HepG2 (cell line): ENCODE measurements around the gene ATP6V0D1. TPM values are rescaled to one million over a fixed set of nuclear protein-coding genes. Genes with fewer than 3 reads are reported as not detected.
A peak's percentile ranks its signal among the peaks of the same experiment; 100 is the strongest.

Experiments used
- AHR ChIP-seq: IDR thresholded peaks from 2 replicates; pipeline ENCODE4 v1.6.1; 2018; ENCODE audit warnings: missing genetic modification reagents, missing compliant biosample characterization
- CENPT ChIP-seq: sonication (generic); formaldehyde crosslinking; IDR thresholded peaks from 2 replicates; pipeline ENCODE4 v1.8.0; 2022; ENCODE audit warnings: low read depth, mild to moderate bottlenecking, moderate library complexity, missing genetic modification reagents
- EP300 ChIP-seq, 3 experiments: sonication (generic) in 1 of 3; formaldehyde crosslinking in 1 of 3; IDR thresholded peaks; 2 replicates each; pipeline versions ENCODE4 v1.5.1 to v1.6.1; 2011 to 2020; ENCODE audit warnings: low read depth in 2 of 3, low read length in 2 of 3, borderline replicate concordance in 1 of 3, improper control_type of control experiment in 1 of 3, mild to moderate bottlenecking in 1 of 3, missing genetic modification reagents in 1 of 3, moderate library complexity in 1 of 3
- FOXK1 ChIP-seq: sonication (generic); formaldehyde crosslinking; IDR thresholded peaks from 2 replicates; pipeline ENCODE4 v1.4.0; 2020; ENCODE audit warnings: low read depth, missing genetic modification reagents, borderline replicate concordance
- HMG20A ChIP-seq: IDR thresholded peaks from 2 replicates; pipeline ENCODE4 v1.6.1; 2016; ENCODE audit warnings: borderline replicate concordance
- JARID2 ChIP-seq: sonication (generic); formaldehyde crosslinking; IDR thresholded peaks from 2 replicates; pipeline ENCODE4 v1.8.1; 2023; ENCODE audit warnings: missing genetic modification reagents, inconsistent platforms; ENCODE audit not compliant: insufficient replicate concordance
- KLF11 ChIP-seq: IDR thresholded peaks from 2 replicates; pipeline ENCODE4 v1.6.1; 2016; ENCODE audit warnings: missing compliant biosample characterization
- MIER2 ChIP-seq: IDR thresholded peaks from 2 replicates; pipeline ENCODE4 v1.6.1; 2016; ENCODE audit warnings: missing biosample characterization, missing genetic modification reagents
- SMARCC2 ChIP-seq: fragments of 450-650 bp; IDR thresholded peaks from 2 replicates; pipeline ENCODE4 v1.6.1; 2017; ENCODE audit warnings: antibody characterized with exemption, mild to moderate bottlenecking
- ZFX ChIP-seq: sonication (generic); formaldehyde crosslinking; IDR thresholded peaks from 2 replicates; pipeline ENCODE4 v1.4.0; 2020; ENCODE audit warnings: mild to moderate bottlenecking, low read depth, missing genetic modification reagents, moderate library complexity
- ZKSCAN8 ChIP-seq: IDR thresholded peaks from 2 replicates; pipeline ENCODE4 v1.6.1; 2016; ENCODE audit warnings: borderline replicate concordance, missing genetic modification reagents, missing compliant biosample characterization
- ZNF224 ChIP-seq: sonication (generic); formaldehyde crosslinking; IDR thresholded peaks from 2 replicates; pipeline ENCODE4 v1.5.0; 2020; ENCODE audit warnings: mild to moderate bottlenecking, missing genetic modification reagents
- ZNF484 ChIP-seq: sonication (generic); formaldehyde crosslinking; IDR thresholded peaks from 2 replicates; pipeline ENCODE4 v1.5.1; 2020; ENCODE audit warnings: mild to moderate bottlenecking, low read depth, missing genetic modification reagents, borderline replicate concordance
- ZNF547 ChIP-seq: sonication (generic); formaldehyde crosslinking; IDR thresholded peaks from 2 replicates; pipeline ENCODE4 v1.5.1; 2020; ENCODE audit warnings: mild to moderate bottlenecking, missing genetic modification reagents
- ZNF614 ChIP-seq: IDR thresholded peaks from 2 replicates; pipeline ENCODE4 v1.6.1; 2018; ENCODE audit warnings: missing biosample characterization, missing genetic modification reagents, inconsistent platforms, borderline replicate concordance
- ZNF710 ChIP-seq: sonication (generic); formaldehyde crosslinking; IDR thresholded peaks from 2 replicates; pipeline ENCODE4 v1.5.0; 2020; ENCODE audit warnings: mild to moderate bottlenecking, missing genetic modification reagents, borderline replicate concordance
- ZNF83 ChIP-seq: sonication (generic); formaldehyde crosslinking; IDR thresholded peaks from 2 replicates; pipeline ENCODE4 v1.4.0; 2020; ENCODE audit warnings: missing genetic modification reagents, mild to moderate bottlenecking, borderline replicate concordance
- polyA plus RNA-seq, 8 experiments: library from polyadenylated mRNA; depleted of rRNA in 3 of 8; stranded (reverse) in 7 of 8; unstranded in 1 of 8; fragments of >200 nt; fragmentation: Illumina TruSeq in 4 of 8; extraction: Trizol in 4 of 8; gene quantifications; 2 replicates each; pipeline versions ENCODE4 v1.2.1 to v1.2.3, GENCODE V29; 2011 to 2016; ENCODE audit warnings: low read depth in 4 of 8, missing spikeins in 1 of 8, mixed read lengths in 1 of 8; ENCODE audit not compliant: insufficient read depth in 1 of 8
- total RNA-seq, 5 experiments: library from RNA; depleted of rRNA; stranded (reverse); fragments of >200 nt; fragmentation: Illumina TruSeq; extraction: Trizol; gene quantifications; 2 replicates each; pipeline ENCODE4 v1.2.3, GENCODE V29; 2016; ENCODE audit warnings: low read depth in 1 of 5
- TF ChIP-seq, protein P1 (sequence below): sonication (generic); formaldehyde crosslinking; IDR thresholded peaks from 2 replicates; pipeline ENCODE4 v1.5.0; 2020; ENCODE audit warnings: mild to moderate bottlenecking, missing genetic modification reagents, moderate library complexity
- TF ChIP-seq, protein P2 (sequence below): sonication (generic); formaldehyde crosslinking; IDR thresholded peaks from 2 replicates; pipeline ENCODE4 v1.5.1; 2020; ENCODE audit warnings: mild to moderate bottlenecking, missing genetic modification reagents
- TF ChIP-seq, protein P3 (sequence below): sonication (generic); formaldehyde crosslinking; IDR thresholded peaks from 2 replicates; pipeline ENCODE4 v1.8.0; 2022; ENCODE audit warnings: missing genetic modification reagents, mild to moderate bottlenecking, inconsistent platforms, borderline replicate concordance

ATP6V0D1 gene
- total and polyA plus RNA-seq, 2 of the 13 experiments (the other 11 are each of a cell fraction or from before 2014, with no cell fraction given) = 51.1 to 61.3 TPM

DNA sequence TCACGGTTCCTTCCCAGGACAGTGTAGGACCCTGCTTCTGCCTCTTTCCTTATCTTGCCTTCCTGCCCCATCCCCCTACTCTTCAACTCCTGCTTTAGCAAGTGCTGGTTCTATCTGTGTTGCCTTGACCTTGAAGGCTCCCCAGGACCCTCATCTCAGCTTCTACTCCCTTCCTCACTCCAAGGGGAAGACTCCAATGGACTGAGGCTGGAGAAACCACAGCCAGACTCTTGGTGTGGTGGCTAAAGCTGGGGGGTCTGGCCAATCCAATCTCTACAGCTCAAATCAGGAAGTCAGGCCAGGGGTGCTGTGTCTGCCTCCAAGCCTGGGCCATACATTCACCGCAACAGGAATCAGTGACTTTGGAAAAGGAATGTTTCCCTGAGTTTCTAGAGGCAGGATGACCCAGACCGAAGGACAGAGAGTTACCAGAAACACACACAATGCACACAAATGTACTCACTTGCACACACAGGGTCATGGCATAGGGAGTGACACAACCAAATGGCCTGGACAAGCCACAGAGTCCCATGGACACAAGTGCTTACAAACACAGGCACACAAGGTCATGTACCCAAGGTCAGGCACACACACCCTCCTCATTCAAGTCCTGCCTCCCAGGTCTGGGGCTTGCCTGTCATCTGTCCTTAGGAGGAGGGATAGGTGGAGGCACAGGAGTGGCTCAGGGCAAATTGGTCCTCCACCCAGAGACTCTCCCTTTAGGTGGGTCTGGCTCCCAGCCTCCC lies 51.7 kb downstream of the ATP6V0D1 start (continued):
- TF ChIP-seq HMG20A (CRISPR knock-in tag) (0 out of 2 replicates have a peak, but pooled peaks have one; percentile 39), CENPT (CRISPR knock-in tag) (no peak), JARID2 (CRISPR knock-in tag) (no peak), ZNF83 (CRISPR knock-in tag) (no peak), ZFX (CRISPR knock-in tag) (peak; percentile 64), ZNF484 (CRISPR knock-in tag) (no peak), EP300 (IDR thresholded peaks at IDR 0.05; ENCODE audit: low read depth in 2 of 2, low read length in 2 of 2) (0 out of 4 replicates have a peak, but pooled peaks of 1 of the 2 experiments have one; percentile 6), EP300 (CRISPR knock-in tag; IDR thresholded peaks at IDR 0.05; ENCODE audit: borderline replicate concordance) (no peak), SMARCC2 (no peak), MIER2 (CRISPR knock-in tag) (0 out of 2 replicates have a peak, but pooled peaks have one; percentile 30), AHR (CRISPR knock-in tag) (0 out of 2 replicates have a peak, but pooled peaks have one; percentile 20), ZKSCAN8 (CRISPR knock-in tag) (no peak), ZNF224 (CRISPR knock-in tag) (no peak), ZNF547 (CRISPR knock-in tag) (peak; percentile 47; the same call in 1 of the 2 replicates), KLF11 (CRISPR knock-in tag) (peak; percentile 61; the same call in 1 of the 2 replicates), ZNF710 (peak; percentile 30; the same call in 1 of the 2 replicates), ZNF614 (no peak; the same call in 1 of the 2 replicates), FOXK1 (CRISPR knock-in tag) (no peak; the same call in 1 of the 2 replicates)
- TF ChIP-seq, protein P1, sequence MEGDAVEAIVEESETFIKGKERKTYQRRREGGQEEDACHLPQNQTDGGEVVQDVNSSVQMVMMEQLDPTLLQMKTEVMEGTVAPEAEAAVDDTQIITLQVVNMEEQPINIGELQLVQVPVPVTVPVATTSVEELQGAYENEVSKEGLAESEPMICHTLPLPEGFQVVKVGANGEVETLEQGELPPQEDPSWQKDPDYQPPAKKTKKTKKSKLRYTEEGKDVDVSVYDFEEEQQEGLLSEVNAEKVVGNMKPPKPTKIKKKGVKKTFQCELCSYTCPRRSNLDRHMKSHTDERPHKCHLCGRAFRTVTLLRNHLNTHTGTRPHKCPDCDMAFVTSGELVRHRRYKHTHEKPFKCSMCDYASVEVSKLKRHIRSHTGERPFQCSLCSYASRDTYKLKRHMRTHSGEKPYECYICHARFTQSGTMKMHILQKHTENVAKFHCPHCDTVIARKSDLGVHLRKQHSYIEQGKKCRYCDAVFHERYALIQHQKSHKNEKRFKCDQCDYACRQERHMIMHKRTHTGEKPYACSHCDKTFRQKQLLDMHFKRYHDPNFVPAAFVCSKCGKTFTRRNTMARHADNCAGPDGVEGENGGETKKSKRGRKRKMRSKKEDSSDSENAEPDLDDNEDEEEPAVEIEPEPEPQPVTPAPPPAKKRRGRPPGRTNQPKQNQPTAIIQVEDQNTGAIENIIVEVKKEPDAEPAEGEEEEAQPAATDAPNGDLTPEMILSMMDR (CRISPR knock-in tag) = peak; percentile 29
- TF ChIP-seq, protein P2, sequence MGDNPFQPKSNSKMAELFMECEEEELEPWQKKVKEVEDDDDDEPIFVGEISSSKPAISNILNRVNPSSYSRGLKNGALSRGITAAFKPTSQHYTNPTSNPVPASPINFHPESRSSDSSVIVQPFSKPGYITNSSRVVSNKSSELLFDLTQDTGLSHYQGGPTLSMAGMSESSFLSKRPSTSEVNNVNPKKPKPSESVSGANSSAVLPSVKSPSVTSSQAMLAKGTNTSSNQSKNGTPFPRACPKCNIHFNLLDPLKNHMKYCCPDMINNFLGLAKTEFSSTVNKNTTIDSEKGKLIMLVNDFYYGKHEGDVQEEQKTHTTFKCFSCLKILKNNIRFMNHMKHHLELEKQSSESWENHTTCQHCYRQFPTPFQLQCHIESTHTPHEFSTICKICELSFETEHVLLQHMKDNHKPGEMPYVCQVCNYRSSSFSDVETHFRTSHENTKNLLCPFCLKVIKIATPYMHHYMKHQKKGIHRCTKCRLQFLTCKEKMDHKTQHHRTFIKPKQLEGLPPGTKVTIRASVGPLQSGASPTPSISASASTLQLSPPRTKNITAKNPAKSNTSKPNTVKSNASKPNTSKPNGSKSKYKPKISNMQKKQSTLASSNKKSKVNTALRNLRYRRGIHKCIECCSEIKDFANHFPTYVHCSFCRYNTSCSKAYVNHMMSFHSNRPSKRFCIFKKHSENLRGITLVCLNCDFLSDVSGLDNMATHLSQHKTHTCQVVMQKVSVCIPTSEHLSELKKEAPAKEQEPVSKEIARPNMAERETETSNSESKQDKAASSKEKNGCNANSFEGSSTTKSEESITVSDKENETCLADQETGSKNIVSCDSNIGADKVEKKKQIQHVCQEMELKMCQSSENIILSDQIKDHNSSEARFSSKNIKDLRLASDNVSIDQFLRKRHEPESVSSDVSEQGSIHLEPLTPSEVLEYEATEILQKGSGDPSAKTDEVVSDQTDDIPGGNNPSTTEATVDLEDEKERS (CRISPR knock-in tag) = peak; percentile 86; the same call in 1 of the 2 replicates
- TF ChIP-seq, protein P3, sequence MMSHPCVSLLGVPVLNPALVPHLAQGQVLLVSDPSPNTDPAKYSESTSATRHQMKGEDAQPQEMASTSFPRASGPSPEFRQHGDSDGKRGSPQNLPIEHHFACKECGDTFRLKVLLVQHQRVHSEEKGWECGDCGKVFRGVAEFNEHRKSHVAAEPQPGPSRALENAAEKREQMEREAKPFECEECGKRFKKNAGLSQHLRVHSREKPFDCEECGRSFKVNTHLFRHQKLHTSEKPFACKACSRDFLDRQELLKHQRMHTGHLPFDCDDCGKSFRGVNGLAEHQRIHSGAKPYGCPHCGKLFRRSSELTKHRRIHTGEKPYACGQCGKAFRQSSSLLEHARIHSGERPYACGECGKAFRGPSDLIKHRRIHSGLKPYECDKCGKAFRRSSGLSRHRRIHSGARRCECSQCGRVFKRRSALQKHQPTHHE (CRISPR knock-in tag) = no peak
